GM19467 (cell line): ENCODE results near the gene HECW1.

Experiments used
- ATAC-seq: cut with Tn5 transposase; IDR thresholded peaks from one replicate; pipeline ENCODE4 v1.9.1; 2021; ENCODE audit warnings: mild to moderate bottlenecking, moderate library complexity; ENCODE audit not compliant: unreplicated experiment

The HECW1 gene

GRCh38 chr7:43248961-43249822, 136.7 kb downstream of the HECW1 start:
- no peak for ATAC-seq

DNA sequence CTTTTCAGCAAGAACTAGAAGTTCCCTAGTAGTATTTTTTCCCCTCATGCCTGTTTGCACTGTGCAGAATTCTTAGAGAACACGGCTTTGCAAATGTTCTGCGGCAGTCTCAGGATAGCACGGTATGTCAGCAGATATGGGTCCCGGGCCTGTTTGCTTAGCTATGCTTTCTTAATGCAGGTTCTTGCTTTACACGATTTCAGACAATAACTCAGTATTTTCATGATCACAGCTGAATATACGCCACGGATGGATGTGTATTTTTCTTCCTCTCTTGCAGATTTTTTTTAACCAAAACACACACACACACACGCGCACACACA, 137.3 kb downstream of the HECW1 start:
- no peak for ATAC-seq

GRCh38 chr7:43260980-43261878, 148.8 kb downstream of the HECW1 start:
- peak; percentile 77 for ATAC-seq

GRCh38 chr7:43265139-43265538, 152.7 kb downstream of the HECW1 start:
- ATAC-seq, result no peak

GRCh38 chr7:43273939-43274719, 161.7 kb downstream of the HECW1 start:
- no peak for ATAC-seq

DNA sequence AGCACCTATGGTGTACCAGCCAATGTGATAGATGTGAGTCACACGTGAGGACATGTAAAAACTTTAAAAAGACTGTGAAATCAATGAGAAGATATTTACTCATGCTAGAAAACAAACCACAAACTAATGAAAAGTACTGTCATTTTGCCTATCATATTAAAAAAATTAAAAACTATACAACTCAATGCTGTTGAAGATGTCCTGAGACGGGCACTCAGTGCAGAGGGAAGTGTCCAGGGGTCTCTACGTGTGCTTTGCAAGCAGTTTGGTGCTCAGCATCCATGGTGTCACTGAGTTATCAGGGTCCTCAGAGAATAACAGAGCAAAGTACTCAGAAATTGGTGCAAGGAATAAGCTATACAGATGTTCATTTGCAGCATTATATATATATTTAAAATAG, 162.3 kb downstream of the HECW1 start:
- ATAC-seq, result no peak

DNA sequence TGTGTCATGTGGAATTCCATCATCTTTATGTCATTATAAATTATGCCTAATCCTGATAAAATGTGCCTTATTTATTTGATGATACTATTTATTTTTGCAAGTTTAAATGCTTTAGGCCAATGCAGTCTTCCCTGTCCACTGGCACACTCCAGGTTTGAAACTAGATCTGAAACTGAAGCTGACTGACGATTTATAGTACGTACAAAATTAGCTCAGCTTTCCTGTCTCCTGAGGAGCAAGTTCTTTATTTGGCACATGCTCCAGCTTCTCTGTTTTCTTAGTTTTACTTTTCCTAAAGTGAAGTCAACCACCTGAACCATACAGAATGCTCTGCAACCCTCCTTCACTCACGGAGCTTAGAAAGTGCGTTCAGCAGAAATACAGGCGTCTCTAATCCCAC, 164.1 kb downstream of the HECW1 start:
- ATAC-seq, result no peak

GRCh38 chr7:43278088-43278644, 165.7 kb downstream of the HECW1 start:
- ATAC-seq, result no peak

- ATAC-seq, result no peak
Measured at GRCh38 chr7:43281268-43281667, 168.8 kb downstream of the HECW1 start.

GRCh38 chr7:43283706-43284105, 171.3 kb downstream of the HECW1 start:
- ATAC-seq, result no peak

DNA sequence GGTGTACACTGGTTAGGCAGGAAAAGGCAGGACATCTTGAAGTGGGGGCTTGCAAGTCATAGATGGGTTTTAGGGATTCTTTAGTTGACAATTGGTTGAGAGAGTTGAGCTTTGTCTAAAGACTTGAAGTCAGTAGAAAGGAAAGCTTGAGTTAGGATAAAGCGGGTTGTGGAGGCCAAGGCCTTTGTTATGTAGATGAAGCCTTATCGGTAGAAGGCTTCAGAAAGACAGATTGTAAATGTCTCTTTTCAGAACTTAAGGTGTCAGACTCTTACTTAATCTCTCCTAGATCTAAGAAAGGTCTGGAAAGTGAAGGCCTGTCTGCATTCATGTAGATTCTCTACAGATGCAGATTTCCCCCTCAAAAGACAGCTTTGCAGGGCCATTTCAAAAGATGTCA, 177.4 kb downstream of the HECW1 start:
- ATAC-seq, result no peak

GRCh38 chr7:43290978-43291377, 178.5 kb downstream of the HECW1 start:
- ATAC-seq, result no peak

DNA sequence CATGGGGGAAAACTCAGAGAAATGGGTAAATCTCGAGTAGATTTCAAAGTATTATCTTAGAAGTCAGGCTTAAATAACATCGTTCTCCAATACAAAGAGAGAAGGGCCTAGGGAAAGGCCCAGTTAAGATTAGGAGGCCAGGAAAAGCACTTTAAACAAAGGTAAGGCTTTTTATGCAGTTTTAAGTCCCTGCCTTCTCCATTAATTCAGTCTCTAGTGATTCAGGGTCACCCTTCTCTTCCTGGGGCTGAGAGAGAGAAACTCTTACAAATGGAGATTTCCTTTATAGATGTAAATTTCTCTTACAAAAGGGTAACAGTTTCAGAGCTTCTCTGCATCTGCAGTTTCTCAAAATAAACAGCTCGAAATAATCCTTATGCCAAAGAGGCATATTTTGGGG, 179.3 kb downstream of the HECW1 start:
- ATAC-seq, result no peak

- no peak for ATAC-seq
Measured at GRCh38 chr7:43292384-43292783, 179.9 kb downstream of the HECW1 start.

GRCh38 chr7:43294080-43294630, 181.7 kb downstream of the HECW1 start:
- ATAC-seq, result no peak

- no peak for ATAC-seq
Measured at GRCh38 chr7:43295429-43295828, 183.0 kb downstream of the HECW1 start.

DNA sequence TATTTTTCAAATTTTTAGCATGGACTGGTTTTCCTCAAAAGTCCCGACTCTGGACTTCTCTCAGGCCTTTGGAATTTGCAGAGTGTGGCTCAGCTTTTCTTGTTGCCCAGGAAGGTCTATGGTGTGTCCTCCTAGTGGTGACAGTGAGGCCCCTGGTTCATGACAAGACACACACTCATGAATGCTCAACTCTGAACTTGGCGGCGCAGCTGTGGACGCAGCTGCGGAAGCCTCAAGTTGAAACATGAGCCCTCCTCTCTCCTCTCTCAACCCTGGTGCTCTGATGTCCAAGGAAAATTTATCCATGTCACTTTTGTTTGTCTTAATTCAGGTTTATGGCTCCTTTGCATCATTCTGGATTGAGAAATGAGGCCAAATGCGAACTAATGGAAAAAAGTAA, 183.9 kb downstream of the HECW1 start:
- ATAC-seq, result no peak

DNA sequence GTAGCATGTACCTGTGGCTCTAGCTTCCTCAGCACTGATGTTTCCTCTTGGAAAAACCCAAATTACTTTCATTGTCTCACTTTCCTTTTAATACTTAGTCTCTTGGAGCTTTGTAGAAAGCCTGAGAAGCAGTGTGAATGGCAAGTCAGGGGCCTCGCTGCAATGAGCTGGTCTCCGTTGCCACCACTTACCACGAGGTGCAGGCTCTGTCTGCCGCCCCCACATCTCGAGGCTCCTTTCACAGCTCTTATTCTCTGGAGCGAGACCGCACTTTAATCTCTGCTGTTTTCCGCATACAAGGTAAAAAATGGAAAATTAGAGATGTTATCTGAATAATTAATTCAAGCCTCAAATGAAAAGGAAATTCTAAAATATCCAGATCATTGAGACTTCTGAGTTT, 186.2 kb downstream of the HECW1 start:
- no peak for ATAC-seq

DNA sequence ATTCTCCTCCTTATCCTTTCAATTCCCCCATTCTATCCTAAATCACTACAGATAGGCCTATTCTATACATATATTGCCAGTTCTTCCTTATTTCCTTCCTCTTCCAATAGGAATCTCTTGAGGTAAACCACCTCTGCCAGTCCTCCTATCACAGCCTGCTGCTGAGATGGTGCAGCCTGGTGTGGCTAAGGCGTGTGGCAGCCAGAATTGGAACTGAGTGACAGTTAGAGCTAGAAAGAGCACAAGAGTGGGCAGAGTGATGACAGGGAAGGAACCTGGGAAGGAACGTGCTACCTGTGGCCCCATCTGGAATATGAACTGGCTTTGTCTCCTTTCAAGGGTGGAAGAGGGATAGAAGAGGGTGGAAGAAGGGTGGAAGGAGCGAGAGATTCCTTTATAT, 187.7 kb downstream of the HECW1 start:
- ATAC-seq, result no peak

DNA sequence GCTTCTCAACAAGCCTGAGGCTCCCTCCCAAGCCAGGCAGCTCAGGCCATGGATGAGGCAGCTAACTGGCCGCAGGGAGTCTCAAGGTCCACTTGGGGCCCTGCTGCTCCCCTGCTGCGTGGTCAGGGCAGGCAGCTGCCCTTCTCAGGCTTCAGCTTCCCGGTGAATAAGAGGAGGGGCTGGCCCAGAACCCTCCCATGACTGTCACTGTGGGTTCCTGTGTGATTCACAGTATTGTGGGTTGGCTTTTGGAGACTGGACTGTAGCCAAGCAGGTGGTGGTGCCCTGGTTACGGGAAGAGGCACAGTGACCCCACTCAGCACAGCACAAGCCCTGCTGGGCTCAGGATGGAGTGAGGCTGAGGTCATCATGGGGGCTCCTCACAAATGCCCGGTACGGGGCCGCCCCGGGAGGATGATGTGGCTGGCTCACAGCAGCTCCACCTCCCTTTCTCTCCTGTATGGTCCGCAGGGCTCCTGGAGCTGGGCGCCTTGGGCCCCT, 189.8 kb downstream of the HECW1 start:
- ATAC-seq, result no peak
